Measurements from ENCODE around the gene RHNO1.

Gene RHNO1

GRCh38 chr12:2897418-2897817 is 20.4 kb downstream of the RHNO1 start:
- TF ChIP-seq CTCF (IDR thresholded peaks at IDR 0.05; ENCODE audit: low read depth, low read length, missing control alignments), result no peak
- no peak overlapping the region for H3K4me3 ChIP-seq (replicated peaks; ENCODE audit: low read depth, low read length)
- no peak for DNase-seq (ENCODE audit: extremely low read depth, low read depth)

GRCh38 chr12:2900642-2901041 is 23.6 kb downstream of the RHNO1 start:
- DNase-seq (ENCODE audit: extremely low read depth, low read depth), result no peak
- H3K4me3 ChIP-seq (replicated peaks; ENCODE audit: low read depth, low read length), result no peak overlapping the region
- TF ChIP-seq CTCF (IDR thresholded peaks at IDR 0.05; ENCODE audit: low read depth, low read length, missing control alignments), result no peak

- no peak for DNase-seq (ENCODE audit: extremely low read depth, low read depth)
- no peak overlapping the region for H3K4me3 ChIP-seq (replicated peaks; ENCODE audit: low read depth, low read length)
- TF ChIP-seq CTCF (IDR thresholded peaks at IDR 0.05; ENCODE audit: low read depth, low read length, missing control alignments), result no peak
These were observed 25.4 kb downstream of the RHNO1 start for GRCh38 chr12:2902272-2902880.

DNA sequence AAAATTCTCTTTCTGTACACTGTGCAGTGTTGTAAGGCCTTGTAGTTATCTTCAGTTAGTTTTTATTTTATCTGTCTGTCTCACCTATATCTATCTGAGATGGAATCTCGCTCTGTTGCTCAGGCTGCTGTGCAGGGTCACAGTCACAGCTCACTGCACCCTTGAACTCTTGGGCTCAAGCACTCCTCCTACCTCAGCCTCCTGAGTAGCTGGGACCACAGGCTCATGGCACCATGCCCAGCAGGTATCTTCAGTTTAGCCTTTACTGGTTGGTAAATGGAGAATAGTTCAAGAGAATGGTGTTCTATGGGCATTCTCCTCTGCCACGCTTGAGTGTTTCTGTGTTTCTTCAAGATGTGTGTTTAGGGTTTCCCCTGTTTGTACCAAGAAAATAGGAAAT is 27.2 kb downstream of the RHNO1 start:
- no peak for TF ChIP-seq CTCF (IDR thresholded peaks at IDR 0.05; ENCODE audit: low read depth, low read length, missing control alignments)
- no peak overlapping the region for H3K4me3 ChIP-seq (replicated peaks; ENCODE audit: low read depth, low read length)
- no peak for DNase-seq (ENCODE audit: extremely low read depth, low read depth)

GRCh38 chr12:2912216-2912575 is 35.2 kb downstream of the RHNO1 start:
- DNase-seq (ENCODE audit: extremely low read depth, low read depth), result no peak
- H3K4me3 ChIP-seq (replicated peaks; ENCODE audit: low read depth, low read length), result no peak overlapping the region
- TF ChIP-seq CTCF (IDR thresholded peaks at IDR 0.05; ENCODE audit: low read depth, low read length, missing control alignments), result no peak

GRCh38 chr12:2919249-2919648 is 42.2 kb downstream of the RHNO1 start:
- no peak for TF ChIP-seq CTCF (IDR thresholded peaks at IDR 0.05; ENCODE audit: low read depth, low read length, missing control alignments)
- no peak overlapping the region for H3K4me3 ChIP-seq (replicated peaks; ENCODE audit: low read depth, low read length)
- no peak for DNase-seq (ENCODE audit: extremely low read depth, low read depth)

DNA sequence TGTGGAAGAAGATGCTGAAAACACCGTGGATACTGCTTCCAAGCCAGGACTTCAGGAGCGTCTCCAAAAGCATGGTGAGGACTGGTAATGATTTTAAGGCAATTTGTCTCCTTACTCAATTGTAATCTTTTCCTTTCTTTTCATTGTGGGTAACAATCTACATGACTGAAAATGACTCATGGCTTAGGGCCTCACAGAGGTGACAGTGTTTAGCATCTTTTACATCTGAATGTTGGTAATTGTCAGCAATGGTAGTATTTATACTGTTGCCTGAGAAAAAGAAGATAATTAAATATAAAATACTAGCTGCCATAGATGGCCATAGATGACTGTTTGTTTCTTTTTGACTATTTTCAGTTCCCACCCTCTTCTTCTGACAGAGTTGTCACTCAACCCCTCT is 45.3 kb downstream of the RHNO1 start:
- DNase-seq (ENCODE audit: extremely low read depth, low read depth), result no peak
- no peak overlapping the region for H3K4me3 ChIP-seq (replicated peaks; ENCODE audit: low read depth, low read length)
- TF ChIP-seq CTCF (IDR thresholded peaks at IDR 0.05; ENCODE audit: low read depth, low read length, missing control alignments), result no peak
